NB4 (cell line): ENCODE measurements around the gene ABCB9.

ENCODE experiments used
- DNase-seq: peaks from one replicate; pipeline ENCODE4 v3.0.0; 2010; ENCODE audit warnings: low read depth
- H3K4me3 ChIP-seq: one replicate; pipeline ENCODE4 v1.5.1; 2011; ENCODE audit warnings: mild to moderate bottlenecking, low read depth, low read length, moderate library complexity
- MYC ChIP-seq: IDR thresholded peaks from 2 replicates; pipeline ENCODE4 v1.6.1; 2011; ENCODE audit warnings: low read depth, low read length
- POLR2A ChIP-seq: IDR thresholded peaks from 2 replicates; pipeline ENCODE4 v1.6.1; 2011; ENCODE audit warnings: mild to moderate bottlenecking; ENCODE audit not compliant: insufficient read length; ENCODE audit errors: extremely low read depth
- TF ChIP-seq, protein P1 (sequence below): IDR thresholded peaks from 2 replicates; pipeline ENCODE4 v1.6.1; 2011; ENCODE audit warnings: low read depth, low read length
- TF ChIP-seq, protein P2 (sequence below): IDR thresholded peaks from one replicate; pipeline ENCODE4 v1.5.1; 2012; ENCODE audit warnings: low read depth, low read length

Gene ABCB9

DNA sequence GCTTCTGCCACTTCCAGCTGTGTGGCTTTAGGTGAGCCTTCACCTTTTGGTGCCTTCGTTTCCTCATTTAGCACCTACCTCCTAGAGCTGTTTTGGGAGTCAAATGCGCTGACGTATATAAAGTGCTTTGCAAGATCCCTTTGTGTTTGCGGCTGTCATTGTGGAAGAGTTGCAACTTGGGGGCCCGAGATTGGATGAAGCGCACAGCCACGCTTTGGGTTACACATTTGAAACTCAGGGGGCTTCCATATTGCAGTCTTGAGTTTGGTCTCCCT is 13.6 kb upstream of the ABCB9 start:
- DNase-seq, result no peak
- H3K4me3 ChIP-seq, result peak overlapping the region; percentile 87
- TF ChIP-seq, protein P1, sequence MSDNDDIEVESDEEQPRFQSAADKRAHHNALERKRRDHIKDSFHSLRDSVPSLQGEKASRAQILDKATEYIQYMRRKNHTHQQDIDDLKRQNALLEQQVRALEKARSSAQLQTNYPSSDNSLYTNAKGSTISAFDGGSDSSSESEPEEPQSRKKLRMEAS, result no peak
- TF ChIP-seq, protein P2, sequence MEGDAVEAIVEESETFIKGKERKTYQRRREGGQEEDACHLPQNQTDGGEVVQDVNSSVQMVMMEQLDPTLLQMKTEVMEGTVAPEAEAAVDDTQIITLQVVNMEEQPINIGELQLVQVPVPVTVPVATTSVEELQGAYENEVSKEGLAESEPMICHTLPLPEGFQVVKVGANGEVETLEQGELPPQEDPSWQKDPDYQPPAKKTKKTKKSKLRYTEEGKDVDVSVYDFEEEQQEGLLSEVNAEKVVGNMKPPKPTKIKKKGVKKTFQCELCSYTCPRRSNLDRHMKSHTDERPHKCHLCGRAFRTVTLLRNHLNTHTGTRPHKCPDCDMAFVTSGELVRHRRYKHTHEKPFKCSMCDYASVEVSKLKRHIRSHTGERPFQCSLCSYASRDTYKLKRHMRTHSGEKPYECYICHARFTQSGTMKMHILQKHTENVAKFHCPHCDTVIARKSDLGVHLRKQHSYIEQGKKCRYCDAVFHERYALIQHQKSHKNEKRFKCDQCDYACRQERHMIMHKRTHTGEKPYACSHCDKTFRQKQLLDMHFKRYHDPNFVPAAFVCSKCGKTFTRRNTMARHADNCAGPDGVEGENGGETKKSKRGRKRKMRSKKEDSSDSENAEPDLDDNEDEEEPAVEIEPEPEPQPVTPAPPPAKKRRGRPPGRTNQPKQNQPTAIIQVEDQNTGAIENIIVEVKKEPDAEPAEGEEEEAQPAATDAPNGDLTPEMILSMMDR, result no peak
- TF ChIP-seq POLR2A, result no peak
- no peak for TF ChIP-seq MYC

DNA sequence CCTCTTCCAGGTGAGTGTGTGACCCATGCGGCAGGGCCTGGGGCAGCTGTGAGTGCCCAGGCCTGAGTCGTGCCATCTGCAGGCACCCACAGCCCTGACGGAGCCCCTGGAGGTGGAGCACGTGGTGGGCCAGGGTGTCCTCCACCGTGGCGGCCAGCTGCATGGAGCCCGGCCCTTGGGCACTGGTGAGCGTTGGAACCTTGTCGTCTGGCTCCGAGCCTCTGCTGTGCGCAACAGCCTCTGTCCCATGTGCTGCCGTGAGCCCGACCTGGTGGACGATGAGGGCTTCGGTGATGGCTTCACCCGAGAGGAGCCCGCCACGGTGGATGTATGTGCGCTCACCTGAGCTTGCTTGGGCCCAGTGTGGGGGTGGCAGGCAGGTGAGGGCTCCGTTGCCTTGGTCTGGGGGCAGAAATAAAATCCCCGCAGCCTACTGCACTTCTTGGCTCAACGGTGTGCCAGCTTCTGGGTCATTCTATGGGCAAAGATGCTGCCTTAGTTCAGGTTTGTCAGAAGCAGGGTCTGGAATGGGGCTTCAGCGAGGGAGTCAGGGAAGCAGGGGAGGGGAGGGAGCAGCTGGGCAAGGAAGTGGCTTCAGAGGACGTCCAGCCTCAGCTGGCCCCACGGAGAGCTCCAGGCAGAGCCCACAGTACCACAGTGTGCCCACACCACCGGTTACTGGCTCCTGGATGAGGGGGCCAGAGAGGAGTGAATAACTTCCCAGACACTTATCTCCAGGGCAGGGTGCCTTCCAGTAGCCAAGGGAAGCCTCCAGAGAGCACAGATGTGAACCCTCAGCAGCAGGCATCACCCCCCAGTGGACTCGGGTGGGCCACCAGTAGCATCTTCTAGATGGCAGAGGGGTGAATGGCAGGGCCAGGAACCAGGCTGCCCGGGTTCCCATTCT is 13.0 kb upstream of the ABCB9 start:
- DNase-seq, result no peak
- peak overlapping the region; percentile 87 for H3K4me3 ChIP-seq
- no peak for TF ChIP-seq POLR2A
- TF ChIP-seq MYC, result no peak
- TF ChIP-seq, protein P1, result no peak
- TF ChIP-seq, protein P2, result no peak

DNA sequence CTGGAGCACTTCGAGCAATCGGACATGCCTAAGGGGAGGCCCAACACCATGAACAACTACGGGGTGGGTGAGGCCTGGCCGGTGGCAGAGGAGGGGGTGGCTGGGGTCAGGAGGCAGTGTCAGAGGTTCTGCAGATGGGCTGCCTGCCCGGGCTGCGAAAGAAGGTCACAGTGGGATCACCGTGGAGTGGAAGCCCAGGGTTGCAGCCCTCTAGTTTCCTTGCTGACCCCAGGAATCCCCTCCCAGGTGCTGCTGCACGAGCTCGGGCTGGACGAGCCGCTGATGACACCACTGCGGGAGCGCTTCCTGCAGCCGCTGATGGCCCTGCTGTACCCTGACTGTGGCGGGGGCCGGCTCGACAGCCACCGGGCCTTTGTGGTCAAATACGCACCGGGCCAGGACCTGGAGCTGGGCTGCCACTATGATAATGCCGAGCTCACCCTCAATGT is 12.3 kb upstream of the ABCB9 start:
- DNase-seq, result no peak
- no peak overlapping the region for H3K4me3 ChIP-seq
- no peak for TF ChIP-seq MYC
- no peak for TF ChIP-seq POLR2A
- TF ChIP-seq, protein P1, result no peak
- TF ChIP-seq, protein P2, result no peak

DNA sequence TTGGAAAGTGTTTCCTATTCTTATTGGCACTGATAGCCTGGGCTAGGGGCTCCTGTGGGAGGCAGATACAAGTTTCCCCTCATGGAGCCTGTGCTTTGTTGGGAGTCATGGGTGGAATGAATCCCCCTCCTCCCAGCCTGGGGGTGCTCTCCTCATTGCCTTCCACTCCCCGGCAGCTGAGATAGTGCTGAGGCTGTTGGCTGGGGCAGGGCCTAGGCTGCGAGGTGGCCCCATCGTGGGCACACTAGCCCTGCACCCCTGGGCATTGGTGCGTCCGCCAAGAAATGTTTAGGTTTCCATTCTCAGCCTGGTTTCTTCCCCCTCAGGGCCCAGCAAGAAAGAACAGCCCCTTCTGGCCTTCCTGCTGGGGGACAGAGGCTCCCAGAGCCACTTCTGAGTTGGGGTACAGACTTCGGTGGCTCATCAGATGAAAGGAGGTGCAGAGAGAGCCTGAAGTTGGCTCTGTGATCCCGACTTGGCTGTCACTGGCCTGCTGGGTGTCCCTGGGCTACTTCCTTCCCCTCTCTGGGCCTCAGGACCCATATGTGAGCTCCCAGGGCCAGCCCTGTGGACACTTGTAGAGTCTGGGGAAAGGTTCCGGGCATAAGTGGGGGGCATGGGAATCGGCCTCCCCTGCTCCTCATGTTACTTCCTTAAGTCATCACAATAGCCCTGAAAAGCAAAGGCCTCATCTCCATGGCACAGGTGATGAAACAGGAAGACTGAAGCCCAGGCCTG is 11.6 kb upstream of the ABCB9 start:
- H3K4me3 ChIP-seq, result no peak overlapping the region
- DNase-seq, result no peak
- TF ChIP-seq, protein P1, result no peak
- TF ChIP-seq, protein P2, result no peak
- TF ChIP-seq MYC, result no peak
- no peak for TF ChIP-seq POLR2A

DNA sequence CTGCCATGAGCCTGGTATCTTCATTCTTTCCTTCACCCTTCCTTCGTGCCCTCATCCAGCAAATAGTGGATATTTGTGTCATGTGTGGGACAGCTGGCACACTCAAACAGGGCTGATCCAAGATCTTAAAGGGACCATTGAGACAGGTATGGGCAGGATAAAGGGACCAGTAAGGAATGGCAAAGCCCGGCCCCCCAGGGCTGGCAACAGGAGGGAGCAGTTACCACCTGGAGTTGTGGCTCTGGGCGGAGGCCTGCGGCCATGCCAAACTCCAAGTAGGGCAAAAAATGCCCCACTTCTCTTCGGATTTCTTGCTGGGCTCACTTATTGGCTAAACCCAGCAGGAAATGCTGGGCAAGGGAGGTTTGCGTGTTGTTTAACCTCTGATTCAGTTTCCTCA is 10.9 kb upstream of the ABCB9 start:
- H3K4me3 ChIP-seq, result no peak overlapping the region
- DNase-seq, result no peak
- no peak for TF ChIP-seq POLR2A
- TF ChIP-seq, protein P2, result no peak
- TF ChIP-seq MYC, result no peak
- TF ChIP-seq, protein P1, result no peak
